Stomach (tissue), 4 donors: Measurements from ENCODE around the gene TRIM66.

Experiments used
- EP300 ChIP-seq: sonication (generic); formaldehyde crosslinking; IDR thresholded peaks from one replicate; pipeline ENCODE4 v1.6.1; 2017; ENCODE audit warnings: antibody characterized with exemption
- POLR2A ChIP-seq, 4 donors: fragments of 450-650 bp; IDR thresholded peaks; one replicate each; pipeline ENCODE4 v1.6.1; 2016; ENCODE audit warnings: antibody characterized with exemption in 4 of 4, control low read depth in 2 of 4, mild to moderate bottlenecking in 1 of 4, moderate library complexity in 1 of 4
- POLR2AphosphoS5 ChIP-seq, 3 donors: sonication (generic); formaldehyde crosslinking; IDR thresholded peaks; one replicate each; pipeline ENCODE4 v1.6.1; 2016; ENCODE audit warnings: antibody characterized with exemption in 3 of 3
- TF ChIP-seq, protein P1 (sequence below), 7 experiments: fragments of 450-650 bp in 4 of 7; fragments of 200-600 bp in 3 of 7; sonication (generic) in 3 of 7; IDR thresholded peaks; one replicate each; pipeline ENCODE4 v1.5.1; 2016 to 2019; ENCODE audit warnings: antibody characterized with exemption in 7 of 7, control low read depth in 2 of 7, mild to moderate bottlenecking in 1 of 7

DNA sequence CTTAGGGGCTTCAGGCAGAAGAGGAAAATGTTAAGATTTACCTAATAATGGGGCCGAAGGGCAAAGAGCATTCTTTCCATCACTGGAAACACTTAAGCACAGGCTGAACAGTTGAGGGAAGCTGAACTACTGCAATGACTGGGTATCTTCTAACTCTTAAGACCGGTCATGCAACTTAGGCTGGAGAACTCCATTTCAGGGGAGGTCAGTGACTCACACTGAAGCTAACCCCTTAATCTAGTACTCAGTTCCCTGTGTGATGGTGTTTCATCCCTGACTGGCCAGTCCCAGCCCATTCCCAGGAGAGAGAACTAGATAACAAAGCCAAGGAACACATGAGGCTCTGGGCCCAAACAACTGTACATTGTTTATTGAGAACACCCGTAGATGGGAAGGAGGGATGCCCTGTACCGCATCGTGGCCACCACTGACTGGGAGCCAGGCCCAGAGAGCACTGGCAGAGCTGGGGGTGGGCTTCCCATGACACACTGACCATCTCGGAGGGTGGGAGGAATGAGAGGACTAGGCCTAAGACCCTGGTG, 10.6 kb upstream of the TRIM66 start:
- TF ChIP-seq, protein P1, sequence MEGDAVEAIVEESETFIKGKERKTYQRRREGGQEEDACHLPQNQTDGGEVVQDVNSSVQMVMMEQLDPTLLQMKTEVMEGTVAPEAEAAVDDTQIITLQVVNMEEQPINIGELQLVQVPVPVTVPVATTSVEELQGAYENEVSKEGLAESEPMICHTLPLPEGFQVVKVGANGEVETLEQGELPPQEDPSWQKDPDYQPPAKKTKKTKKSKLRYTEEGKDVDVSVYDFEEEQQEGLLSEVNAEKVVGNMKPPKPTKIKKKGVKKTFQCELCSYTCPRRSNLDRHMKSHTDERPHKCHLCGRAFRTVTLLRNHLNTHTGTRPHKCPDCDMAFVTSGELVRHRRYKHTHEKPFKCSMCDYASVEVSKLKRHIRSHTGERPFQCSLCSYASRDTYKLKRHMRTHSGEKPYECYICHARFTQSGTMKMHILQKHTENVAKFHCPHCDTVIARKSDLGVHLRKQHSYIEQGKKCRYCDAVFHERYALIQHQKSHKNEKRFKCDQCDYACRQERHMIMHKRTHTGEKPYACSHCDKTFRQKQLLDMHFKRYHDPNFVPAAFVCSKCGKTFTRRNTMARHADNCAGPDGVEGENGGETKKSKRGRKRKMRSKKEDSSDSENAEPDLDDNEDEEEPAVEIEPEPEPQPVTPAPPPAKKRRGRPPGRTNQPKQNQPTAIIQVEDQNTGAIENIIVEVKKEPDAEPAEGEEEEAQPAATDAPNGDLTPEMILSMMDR (IDR thresholded peaks at IDR 0.05) = no peak
- TF ChIP-seq POLR2AphosphoS5 (IDR thresholded peaks at IDR 0.05) (no peak), POLR2A (IDR thresholded peaks at IDR 0.05) (no peak), EP300 (no peak)
